ENCODE results near the gene EPHX1. TPM values are rescaled to one million over a fixed set of nuclear protein-coding genes. Genes with fewer than 3 reads are reported as not detected.

The EPHX1 gene
- total and polyA plus RNA-seq, 10 of the 15 experiments (the other 5 are each of a cell fraction or from before 2014, with no cell fraction given) = 0.33 to 2.9 (median 0.78) TPM; not detected in 2

DNA sequence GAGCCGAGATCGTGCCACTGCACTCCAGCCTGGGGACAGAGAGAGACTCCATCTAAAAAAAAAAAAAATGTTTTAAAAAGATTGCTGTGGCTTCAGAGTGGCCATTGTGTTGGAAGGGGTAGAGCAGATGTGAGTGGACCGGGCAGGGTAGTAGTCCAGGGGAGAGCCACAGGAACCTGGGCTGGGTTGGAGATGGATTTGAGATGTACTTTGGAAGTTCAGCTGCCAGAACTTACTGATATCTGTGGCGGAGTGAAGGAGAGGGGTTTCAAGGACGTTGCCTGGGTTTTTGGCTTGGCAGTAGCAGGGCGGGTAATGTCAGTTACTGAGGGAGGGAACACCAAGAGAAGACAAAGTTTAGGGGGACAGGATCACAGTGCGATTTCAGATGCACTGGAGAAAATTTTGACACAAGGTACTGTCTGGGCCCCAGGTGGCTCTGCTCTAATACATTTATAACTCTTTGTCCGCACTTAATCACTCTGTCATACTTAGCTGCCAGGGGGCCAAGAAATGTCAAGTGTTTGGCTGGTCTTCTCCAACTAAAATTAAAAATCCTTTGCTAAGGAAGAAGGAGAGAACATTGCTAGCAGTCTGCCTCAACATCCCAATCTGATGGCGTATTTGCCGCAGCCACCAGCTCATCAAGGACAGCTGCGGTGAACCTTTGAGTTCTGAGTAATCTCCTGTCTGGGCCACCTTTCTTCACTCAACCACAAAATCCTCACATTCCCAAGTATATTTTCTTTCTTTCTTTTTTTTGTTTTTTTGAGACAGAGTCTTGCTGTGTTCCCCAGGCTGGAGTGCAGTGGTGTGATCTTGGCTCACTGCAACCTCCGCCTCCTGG lies 9.6 kb downstream of the EPHX1 start (continued):
- TF ChIP-seq, protein P1, sequence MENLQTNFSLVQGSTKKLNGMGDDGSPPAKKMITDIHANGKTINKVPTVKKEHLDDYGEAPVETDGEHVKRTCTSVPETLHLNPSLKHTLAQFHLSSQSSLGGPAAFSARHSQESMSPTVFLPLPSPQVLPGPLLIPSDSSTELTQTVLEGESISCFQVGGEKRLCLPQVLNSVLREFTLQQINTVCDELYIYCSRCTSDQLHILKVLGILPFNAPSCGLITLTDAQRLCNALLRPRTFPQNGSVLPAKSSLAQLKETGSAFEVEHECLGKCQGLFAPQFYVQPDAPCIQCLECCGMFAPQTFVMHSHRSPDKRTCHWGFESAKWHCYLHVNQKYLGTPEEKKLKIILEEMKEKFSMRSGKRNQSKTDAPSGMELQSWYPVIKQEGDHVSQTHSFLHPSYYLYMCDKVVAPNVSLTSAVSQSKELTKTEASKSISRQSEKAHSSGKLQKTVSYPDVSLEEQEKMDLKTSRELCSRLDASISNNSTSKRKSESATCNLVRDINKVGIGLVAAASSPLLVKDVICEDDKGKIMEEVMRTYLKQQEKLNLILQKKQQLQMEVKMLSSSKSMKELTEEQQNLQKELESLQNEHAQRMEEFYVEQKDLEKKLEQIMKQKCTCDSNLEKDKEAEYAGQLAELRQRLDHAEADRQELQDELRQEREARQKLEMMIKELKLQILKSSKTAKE (IDR thresholded peaks at IDR 0.05; ENCODE audit: low read depth, poor library complexity, severe bottlenecking) = no peak
- TF ChIP-seq SIN3A (IDR thresholded peaks at IDR 0.05; ENCODE audit: low read depth, low read length) = no peak
- TF ChIP-seq, protein P2, sequence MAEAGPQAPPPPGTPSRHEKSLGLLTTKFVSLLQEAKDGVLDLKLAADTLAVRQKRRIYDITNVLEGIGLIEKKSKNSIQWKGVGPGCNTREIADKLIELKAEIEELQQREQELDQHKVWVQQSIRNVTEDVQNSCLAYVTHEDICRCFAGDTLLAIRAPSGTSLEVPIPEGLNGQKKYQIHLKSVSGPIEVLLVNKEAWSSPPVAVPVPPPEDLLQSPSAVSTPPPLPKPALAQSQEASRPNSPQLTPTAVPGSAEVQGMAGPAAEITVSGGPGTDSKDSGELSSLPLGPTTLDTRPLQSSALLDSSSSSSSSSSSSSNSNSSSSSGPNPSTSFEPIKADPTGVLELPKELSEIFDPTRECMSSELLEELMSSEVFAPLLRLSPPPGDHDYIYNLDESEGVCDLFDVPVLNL (IDR thresholded peaks at IDR 0.05; ENCODE audit: low read depth, low read length) = no peak
- TF ChIP-seq, protein P3, sequence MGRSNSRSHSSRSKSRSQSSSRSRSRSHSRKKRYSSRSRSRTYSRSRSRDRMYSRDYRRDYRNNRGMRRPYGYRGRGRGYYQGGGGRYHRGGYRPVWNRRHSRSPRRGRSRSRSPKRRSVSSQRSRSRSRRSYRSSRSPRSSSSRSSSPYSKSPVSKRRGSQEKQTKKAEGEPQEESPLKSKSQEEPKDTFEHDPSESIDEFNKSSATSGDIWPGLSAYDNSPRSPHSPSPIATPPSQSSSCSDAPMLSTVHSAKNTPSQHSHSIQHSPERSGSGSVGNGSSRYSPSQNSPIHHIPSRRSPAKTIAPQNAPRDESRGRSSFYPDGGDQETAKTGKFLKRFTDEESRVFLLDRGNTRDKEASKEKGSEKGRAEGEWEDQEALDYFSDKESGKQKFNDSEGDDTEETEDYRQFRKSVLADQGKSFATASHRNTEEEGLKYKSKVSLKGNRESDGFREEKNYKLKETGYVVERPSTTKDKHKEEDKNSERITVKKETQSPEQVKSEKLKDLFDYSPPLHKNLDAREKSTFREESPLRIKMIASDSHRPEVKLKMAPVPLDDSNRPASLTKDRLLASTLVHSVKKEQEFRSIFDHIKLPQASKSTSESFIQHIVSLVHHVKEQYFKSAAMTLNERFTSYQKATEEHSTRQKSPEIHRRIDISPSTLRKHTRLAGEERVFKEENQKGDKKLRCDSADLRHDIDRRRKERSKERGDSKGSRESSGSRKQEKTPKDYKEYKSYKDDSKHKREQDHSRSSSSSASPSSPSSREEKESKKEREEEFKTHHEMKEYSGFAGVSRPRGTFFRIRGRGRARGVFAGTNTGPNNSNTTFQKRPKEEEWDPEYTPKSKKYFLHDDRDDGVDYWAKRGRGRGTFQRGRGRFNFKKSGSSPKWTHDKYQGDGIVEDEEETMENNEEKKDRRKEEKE (IDR thresholded peaks at IDR 0.05) = no peak
- no peak for TF ChIP-seq NBN (IDR thresholded peaks at IDR 0.05)
